ENCODE results near the gene COPRS. TPM values are rescaled to one million over a fixed set of nuclear protein-coding genes. Genes with fewer than 3 reads are reported as not detected.

Gene COPRS
- total RNA-seq, 1 experiment from 2014 or later = 37.5 TPM

- H3K4me3 Mint-ChIP-seq = no peak overlapping the region
- TF ChIP-seq NR1H2 (CRISPR knock-in tag; IDR thresholded peaks at IDR 0.05) (no peak), ATF3 (CRISPR knock-in tag; conservative IDR thresholded peaks at IDR 0.05) (no peak), ZNF317 (CRISPR knock-in tag; IDR thresholded peaks at IDR 0.05; ENCODE audit: borderline replicate concordance, low read depth) (no peak), AR (CRISPR knock-in tag; IDR thresholded peaks at IDR 0.05) (no peak), ZNF219 (CRISPR knock-in tag; IDR thresholded peaks at IDR 0.05; ENCODE audit: borderline replicate concordance) (no peak), CTCF (IDR thresholded peaks at IDR 0.05) (no peak), SMAD3 (CRISPR knock-in tag; IDR thresholded peaks at IDR 0.05; ENCODE audit: borderline replicate concordance) (no peak), JUN (CRISPR knock-in tag; IDR thresholded peaks at IDR 0.05) (no peak), ZBTB21 (CRISPR knock-in tag; IDR thresholded peaks at IDR 0.05; ENCODE audit: borderline replicate concordance) (no peak), ZNF671 (CRISPR knock-in tag; IDR thresholded peaks at IDR 0.05) (no peak), ETV6 (CRISPR knock-in tag; IDR thresholded peaks at IDR 0.05) (no peak), KAT7 (CRISPR knock-in tag; IDR thresholded peaks at IDR 0.05; ENCODE audit: borderline replicate concordance) (no peak), ZNF512 (CRISPR knock-in tag; IDR thresholded peaks at IDR 0.05; ENCODE audit: borderline replicate concordance) (no peak), SOX15 (CRISPR knock-in tag; IDR thresholded peaks at IDR 0.05) (no peak), FOXK1 (CRISPR knock-in tag; IDR thresholded peaks at IDR 0.05) (no peak), ESRRA (CRISPR knock-in tag; IDR thresholded peaks at IDR 0.05; ENCODE audit: borderline replicate concordance) (no peak), SMAD4 (CRISPR knock-in tag; IDR thresholded peaks at IDR 0.05) (no peak), GTF2I (CRISPR knock-in tag; conservative IDR thresholded peaks at IDR 0.05) (no peak)
- no peak for DNase-seq (ENCODE audit: low spot score)
- ChIA-PET POLR2A (no interaction called here), CTCF (interaction anchor here (0.7 to 1.3 kb wide), 2 partner anchors 8 to 12 kb away, joined by 3 to 4 read pairs; no protein-coding TSS in a partner anchor)
- H3K27me3 Mint-ChIP-seq (ENCODE audit: low read depth) = no peaks in the 10 kb centered on the region
- H3K27ac Mint-ChIP-seq = no peak overlapping the region
- peaks cover 2% of the 10 kb centered on the region; the same call in 1 of the 2 replicates for H3K4me1 Mint-ChIP-seq
- no peaks in the 10 kb centered on the region for H3K9me3 Mint-ChIP-seq
- H3K36me3 Mint-ChIP-seq = peaks cover 8% of the 10 kb centered on the region
- ATAC-seq = no peak
Measured at GRCh38 chr17:31902693-31903092, 43.6 kb upstream of the COPRS start.

GRCh38 chr17:31900877-31901276 lies 41.8 kb upstream of the COPRS start:
- ChIA-PET CTCF (interaction anchor here (0.6 to 1.7 kb wide), 27 partner anchors 10 to 543 kb away, joined by 3 to 16 read pairs (median 4); partner anchors contain the start of genes COPRS, LRRC37B, PSMD11 and SUZ12), POLR2A (no interaction called here)
- H3K4me3 Mint-ChIP-seq = no peak overlapping the region
- ATAC-seq (no peak), DNase-seq (ENCODE audit: low spot score) (no peak)
- H3K36me3 Mint-ChIP-seq = peaks cover 21% of the 10 kb centered on the region
- H3K9me3 Mint-ChIP-seq = no peaks in the 10 kb centered on the region
- H3K27me3 Mint-ChIP-seq (ENCODE audit: low read depth) = no peaks in the 10 kb centered on the region
- H3K4me1 Mint-ChIP-seq = peaks cover 2% of the 10 kb centered on the region; the same call in 1 of the 2 replicates
- H3K27ac Mint-ChIP-seq = no peak overlapping the region
- TF ChIP-seq SMAD4 (CRISPR knock-in tag; IDR thresholded peaks at IDR 0.05) (no peak), ZNF232 (CRISPR knock-in tag; IDR thresholded peaks at IDR 0.05) (no peak), ZNF425 (CRISPR knock-in tag; conservative IDR thresholded peaks at IDR 0.05) (no peak), AFF4 (CRISPR knock-in tag; IDR thresholded peaks at IDR 0.05; ENCODE audit: borderline replicate concordance) (no peak), RELA (CRISPR knock-in tag; IDR thresholded peaks at IDR 0.05; ENCODE audit: borderline replicate concordance) (no peak)
